ENCODE results near the gene OR1F1.

GRCh38 chr16:3173892-3174617 is 13.9 kb upstream of the OR1F1 start:
- TF ChIP-seq, protein P1, sequence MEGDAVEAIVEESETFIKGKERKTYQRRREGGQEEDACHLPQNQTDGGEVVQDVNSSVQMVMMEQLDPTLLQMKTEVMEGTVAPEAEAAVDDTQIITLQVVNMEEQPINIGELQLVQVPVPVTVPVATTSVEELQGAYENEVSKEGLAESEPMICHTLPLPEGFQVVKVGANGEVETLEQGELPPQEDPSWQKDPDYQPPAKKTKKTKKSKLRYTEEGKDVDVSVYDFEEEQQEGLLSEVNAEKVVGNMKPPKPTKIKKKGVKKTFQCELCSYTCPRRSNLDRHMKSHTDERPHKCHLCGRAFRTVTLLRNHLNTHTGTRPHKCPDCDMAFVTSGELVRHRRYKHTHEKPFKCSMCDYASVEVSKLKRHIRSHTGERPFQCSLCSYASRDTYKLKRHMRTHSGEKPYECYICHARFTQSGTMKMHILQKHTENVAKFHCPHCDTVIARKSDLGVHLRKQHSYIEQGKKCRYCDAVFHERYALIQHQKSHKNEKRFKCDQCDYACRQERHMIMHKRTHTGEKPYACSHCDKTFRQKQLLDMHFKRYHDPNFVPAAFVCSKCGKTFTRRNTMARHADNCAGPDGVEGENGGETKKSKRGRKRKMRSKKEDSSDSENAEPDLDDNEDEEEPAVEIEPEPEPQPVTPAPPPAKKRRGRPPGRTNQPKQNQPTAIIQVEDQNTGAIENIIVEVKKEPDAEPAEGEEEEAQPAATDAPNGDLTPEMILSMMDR (conservative IDR thresholded peaks at IDR 0.05 in 1 of 2, IDR thresholded peaks at IDR 0.05 in 1 of 2; ENCODE audit: extremely low read depth in 1 of 2, insufficient read depth in 1 of 2, low read depth in 1 of 2, low read length in 2 of 2): peak; percentile 18 to 30
- no peak for TF ChIP-seq EZH2 (IDR thresholded peaks at IDR 0.05; ENCODE audit: borderline replicate concordance, low read length)
